ENCODE results near the gene MYD88. TPM values are rescaled to one million over a fixed set of nuclear protein-coding genes. Genes with fewer than 3 reads are reported as not detected.

The MYD88 gene
- polyA plus RNA-seq, 1 donor (not counting 4 experiments of a cell fraction or from before 2014, with no cell fraction given), result 44.0 TPM

DNA sequence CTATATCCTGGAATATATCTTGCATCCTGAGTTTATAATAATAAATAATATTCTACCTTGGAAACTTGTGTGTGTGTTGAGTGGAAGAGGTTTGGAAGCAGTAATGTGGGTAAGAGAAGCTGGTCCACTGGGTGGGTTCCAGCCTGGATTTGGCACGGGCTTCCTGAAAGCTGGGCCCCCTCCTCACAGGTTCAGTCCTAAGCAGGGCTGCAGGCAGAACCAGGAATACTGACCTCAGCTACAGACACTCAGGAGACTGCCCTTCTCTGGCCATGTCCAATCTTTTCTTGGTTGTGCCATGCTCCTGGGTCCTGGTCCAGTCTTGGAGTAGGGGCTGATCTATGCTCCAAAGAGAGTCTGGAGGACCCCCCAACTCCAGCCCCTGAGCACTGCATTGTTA, 4.5 kb downstream of the MYD88 start:
- H3K27ac ChIP-seq (ENCODE audit: control insufficient read depth, insufficient read depth, low read length), result no peak overlapping the region
- no peaks in the 10 kb centered on the region for H3K9me1 ChIP-seq (ENCODE audit: control insufficient read depth, extremely low read depth, insufficient read depth, low read length)
- H2AFZ ChIP-seq (ENCODE audit: control insufficient read depth, low read length), result no peak overlapping the region
- TF ChIP-seq EZH2 (IDR thresholded peaks at IDR 0.05; ENCODE audit: low read length), result no peak
- no peak for TF ChIP-seq CTCF (optimal IDR thresholded peaks at IDR 0.05 in 1 of 3, IDR thresholded peaks at IDR 0.05 in 1 of 3, conservative IDR thresholded peaks at IDR 0.05 in 1 of 3; ENCODE audit: extremely low read depth in 1 of 3, insufficient read depth in 2 of 3, low read length in 3 of 3)
- peaks cover 34% of the 10 kb centered on the region for H3K4me1 ChIP-seq (ENCODE audit: control insufficient read depth, extremely low read depth, insufficient read depth, low read length)
- peaks cover 11 to 20% of the 10 kb centered on the region in 2 experiments for H3K36me3 ChIP-seq (ENCODE audit: control insufficient read depth in 2 of 2, extremely low read depth in 1 of 2, insufficient read depth in 2 of 2, low read length in 2 of 2)
- no peak overlapping the region for H3K4me2 ChIP-seq (ENCODE audit: control insufficient read depth, extremely low read depth, insufficient read depth, low read depth, low read length)
- FAIRE-seq, result no peak
- no peak overlapping the region for H3K4me3 ChIP-seq (ENCODE audit: control insufficient read depth in 2 of 3, extremely low read depth in 1 of 3, insufficient read depth in 2 of 3, low read depth in 1 of 3, low read length in 3 of 3)
- dilution Hi-C loops (cut with MboI; ENCODE audit: extremely low pct_ligation_motif_present, low sequenced_read_pairs), result no loop called here
- H3K27me3 ChIP-seq (ENCODE audit: control insufficient read depth, extremely low read depth, insufficient read depth, low read length), result no peaks in the 10 kb centered on the region
- H3K9me3 ChIP-seq (ENCODE audit: control insufficient read depth, low read depth, low read length), result no peaks in the 10 kb centered on the region
- no peak overlapping the region for H3K9ac ChIP-seq (ENCODE audit: control insufficient read depth, extremely low read depth, insufficient read depth, low read length)
- no peaks in the 10 kb centered on the region for H4K20me1 ChIP-seq (ENCODE audit: control insufficient read depth, extremely low read depth, insufficient read depth, low read length)
- DNase-seq (ENCODE audit: low read depth, low spot score), result no peak
- H3K79me2 ChIP-seq (ENCODE audit: control insufficient read depth, insufficient read depth, low read length), result peaks cover 24% of the 10 kb centered on the region

GRCh38 chr3:38143511-38143910, 5.0 kb downstream of the MYD88 start:
- FAIRE-seq (no peak), DNase-seq (ENCODE audit: low read depth, low spot score) (no peak)
- Histone ChIP-seq H3K9me3 (ENCODE audit: control insufficient read depth, low read depth, low read length) (no peaks in the 10 kb centered on the region), H3K36me3 (ENCODE audit: control insufficient read depth in 2 of 2, extremely low read depth in 1 of 2, insufficient read depth in 2 of 2, low read length in 2 of 2) (peaks cover 11 to 20% of the 10 kb centered on the region in 2 experiments), H2AFZ (ENCODE audit: control insufficient read depth, low read length) (no peak overlapping the region), H3K9ac (ENCODE audit: control insufficient read depth, extremely low read depth, insufficient read depth, low read length) (no peak overlapping the region), H3K79me2 (ENCODE audit: control insufficient read depth, insufficient read depth, low read length) (peaks cover 22% of the 10 kb centered on the region), H3K27ac (ENCODE audit: control insufficient read depth, insufficient read depth, low read length) (no peak overlapping the region), H3K4me1 (ENCODE audit: control insufficient read depth, extremely low read depth, insufficient read depth, low read length) (peaks cover 29% of the 10 kb centered on the region), H3K9me1 (ENCODE audit: control insufficient read depth, extremely low read depth, insufficient read depth, low read length) (no peaks in the 10 kb centered on the region), H3K4me3 (ENCODE audit: control insufficient read depth in 2 of 3, extremely low read depth in 1 of 3, insufficient read depth in 2 of 3, low read depth in 1 of 3, low read length in 3 of 3) (no peak overlapping the region), H4K20me1 (ENCODE audit: control insufficient read depth, extremely low read depth, insufficient read depth, low read length) (no peaks in the 10 kb centered on the region), H3K4me2 (ENCODE audit: control insufficient read depth, extremely low read depth, insufficient read depth, low read depth, low read length) (no peak overlapping the region), H3K27me3 (ENCODE audit: control insufficient read depth, extremely low read depth, insufficient read depth, low read length) (no peaks in the 10 kb centered on the region)
- dilution Hi-C loops (cut with MboI; ENCODE audit: extremely low pct_ligation_motif_present, low sequenced_read_pairs), result no loop called here
- no peak for TF ChIP-seq EZH2 (IDR thresholded peaks at IDR 0.05; ENCODE audit: low read length)
- TF ChIP-seq CTCF (optimal IDR thresholded peaks at IDR 0.05 in 1 of 3, IDR thresholded peaks at IDR 0.05 in 1 of 3, conservative IDR thresholded peaks at IDR 0.05 in 1 of 3; ENCODE audit: extremely low read depth in 1 of 3, insufficient read depth in 2 of 3, low read length in 3 of 3), result no peak
